ENCODE data around the gene SEC23A. TPM values are rescaled to one million over a fixed set of nuclear protein-coding genes. Genes with fewer than 3 reads are reported as not detected.

SEC23A gene
- total and polyA plus RNA-seq, 2 of the 8 experiments (the other 6 are each of a cell fraction or from before 2014, with no cell fraction given) = 30.9 to 58.2 TPM

- TF ChIP-seq MAFK (IDR thresholded peaks at IDR 0.05; ENCODE audit: low read depth, low read length) = no peak
- peak; percentile 67 to 81 for TF ChIP-seq POLR2A (IDR thresholded peaks at IDR 0.05; ENCODE audit: control extremely low read depth in 1 of 2, low read depth in 2 of 2, low read length in 2 of 2)
- TF ChIP-seq TAF1 (IDR thresholded peaks at IDR 0.05; ENCODE audit: low read depth, low read length) = peak; percentile 84
- peak; percentile 66; the same call in 1 of the 2 replicates for TF ChIP-seq RBBP5 (IDR thresholded peaks at IDR 0.05; ENCODE audit: borderline replicate concordance, low read depth, low read length)
- no peak for TF ChIP-seq CHD1 (IDR thresholded peaks at IDR 0.05; ENCODE audit: low read depth, low read length)
- TF ChIP-seq CHD2 (IDR thresholded peaks at IDR 0.05; ENCODE audit: low read length) = no peak
- TF ChIP-seq CTBP2 (IDR thresholded peaks at IDR 0.05; ENCODE audit: borderline replicate concordance, insufficient read depth, insufficient read length, low read length) = peak; percentile 35
- peak; percentile 97 for TF ChIP-seq ASH2L (IDR thresholded peaks at IDR 0.05; ENCODE audit: low read length)
- TF ChIP-seq GABPA (IDR thresholded peaks at IDR 0.05; ENCODE audit: borderline replicate concordance, insufficient read depth, low read length) = peak; percentile 41; the same call in 1 of the 2 replicates
- TF ChIP-seq GTF2F1 (IDR thresholded peaks at IDR 0.05; ENCODE audit: borderline replicate concordance, low read depth, low read length) = 0 out of 2 replicates have a peak, but pooled peaks have one; percentile 73
- TF ChIP-seq HDAC2 (IDR thresholded peaks at IDR 0.05; ENCODE audit: borderline replicate concordance in 1 of 2, low read depth in 2 of 2, low read length in 2 of 2) = peak in 1 of 2 experiments; percentile 54; a peak in 1 of 4 replicates
- TF ChIP-seq CEBPB (IDR thresholded peaks at IDR 0.05; ENCODE audit: low read depth, low read length) = peak; percentile 76; the same call in 1 of the 2 replicates
- TF ChIP-seq POLR2AphosphoS5 (IDR thresholded peaks at IDR 0.05; ENCODE audit: low read depth, low read length) = peak; percentile 74
- TF ChIP-seq KDM1A (IDR thresholded peaks at IDR 0.05; ENCODE audit: borderline replicate concordance, low read length) = peak; percentile 20; the same call in 1 of the 2 replicates
- peak; percentile 94 for TF ChIP-seq CREB1 (IDR thresholded peaks at IDR 0.05)
- TF ChIP-seq KDM5A (IDR thresholded peaks at IDR 0.05; ENCODE audit: low read length) = 0 out of 2 replicates have a peak, but pooled peaks have one; percentile 33
- peak; percentile 84 for TF ChIP-seq TAF7 (optimal IDR thresholded peaks at IDR 0.05; ENCODE audit: borderline replicate concordance, low read depth, low read length)
Measured at GRCh38 chr14:39102969-39103957, at the start of gene SEC23A (continued).

Data from H1 (cell line).